Vagina (tissue), 2 donors: ENCODE results near the gene CCDC69.

ENCODE experiments used
- POLR2AphosphoS5 ChIP-seq, 2 donors: sonication (generic); formaldehyde crosslinking; IDR thresholded peaks; one replicate each; pipeline ENCODE4 v1.9.0; 2017; ENCODE audit warnings: antibody characterized with exemption in 2 of 2, mild to moderate bottlenecking in 2 of 2, low read depth in 1 of 2; ENCODE audit not compliant: insufficient read depth in 1 of 2
- TF ChIP-seq, protein P1 (sequence below), 3 experiments: fragments of 450-650 bp in 2 of 3; fragments of 200-600 bp in 1 of 3; sonication (generic) in 1 of 3; IDR thresholded peaks; one replicate each; pipeline ENCODE4 v1.5.1; 2017 to 2019; ENCODE audit warnings: antibody characterized with exemption in 3 of 3, mild to moderate bottlenecking in 2 of 3, moderate library complexity in 2 of 3

DNA sequence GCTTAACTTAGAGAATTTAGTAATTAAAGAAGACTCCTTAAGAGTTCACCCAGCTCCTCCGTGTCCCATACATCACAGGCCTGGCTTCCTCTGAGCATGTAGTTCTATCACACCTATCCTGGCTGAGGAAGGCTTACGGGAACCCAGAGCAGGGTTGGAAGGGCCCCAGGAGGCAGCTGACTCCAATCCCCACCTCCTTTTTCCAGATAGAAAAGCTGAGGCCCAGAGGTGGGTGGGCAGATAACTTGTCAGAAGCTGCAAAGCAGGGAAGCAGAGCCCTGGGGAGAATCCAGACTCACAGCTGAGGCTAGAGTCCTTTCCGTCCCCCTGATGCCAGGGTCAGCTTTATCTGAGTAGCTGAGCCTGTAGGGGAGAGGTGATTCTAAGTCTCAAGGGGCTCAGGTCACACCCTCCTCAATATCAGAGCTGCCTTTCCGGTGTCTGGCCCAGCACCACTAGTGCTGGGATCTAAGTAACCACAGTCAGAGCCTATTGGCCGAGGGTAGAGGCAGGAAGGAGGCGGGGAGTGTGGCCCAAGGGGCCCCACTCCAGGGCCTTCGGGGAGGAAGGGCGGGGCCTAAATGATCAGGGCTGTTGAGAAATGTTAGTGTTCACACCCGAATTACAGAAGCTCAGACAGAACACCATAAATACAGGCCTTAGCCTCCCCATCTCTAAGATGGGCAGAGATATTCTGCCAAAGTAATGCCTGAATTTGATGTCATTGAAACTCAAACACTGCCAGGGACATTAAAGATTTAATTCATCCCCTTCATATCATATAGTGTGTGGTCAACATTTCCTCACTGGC is 9.9 kb downstream of the CCDC69 start:
- TF ChIP-seq, protein P1, sequence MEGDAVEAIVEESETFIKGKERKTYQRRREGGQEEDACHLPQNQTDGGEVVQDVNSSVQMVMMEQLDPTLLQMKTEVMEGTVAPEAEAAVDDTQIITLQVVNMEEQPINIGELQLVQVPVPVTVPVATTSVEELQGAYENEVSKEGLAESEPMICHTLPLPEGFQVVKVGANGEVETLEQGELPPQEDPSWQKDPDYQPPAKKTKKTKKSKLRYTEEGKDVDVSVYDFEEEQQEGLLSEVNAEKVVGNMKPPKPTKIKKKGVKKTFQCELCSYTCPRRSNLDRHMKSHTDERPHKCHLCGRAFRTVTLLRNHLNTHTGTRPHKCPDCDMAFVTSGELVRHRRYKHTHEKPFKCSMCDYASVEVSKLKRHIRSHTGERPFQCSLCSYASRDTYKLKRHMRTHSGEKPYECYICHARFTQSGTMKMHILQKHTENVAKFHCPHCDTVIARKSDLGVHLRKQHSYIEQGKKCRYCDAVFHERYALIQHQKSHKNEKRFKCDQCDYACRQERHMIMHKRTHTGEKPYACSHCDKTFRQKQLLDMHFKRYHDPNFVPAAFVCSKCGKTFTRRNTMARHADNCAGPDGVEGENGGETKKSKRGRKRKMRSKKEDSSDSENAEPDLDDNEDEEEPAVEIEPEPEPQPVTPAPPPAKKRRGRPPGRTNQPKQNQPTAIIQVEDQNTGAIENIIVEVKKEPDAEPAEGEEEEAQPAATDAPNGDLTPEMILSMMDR (IDR thresholded peaks at IDR 0.05): no peak
- peak; percentile 30 to 53 for TF ChIP-seq POLR2AphosphoS5 (IDR thresholded peaks at IDR 0.05; ENCODE audit: insufficient read depth in 1 of 2, low read depth in 1 of 2)
